ENCODE data around the gene LBR.

LBR gene

GRCh38 chr1:225462714-225463574 lies 35.1 kb upstream of the LBR start:
- DNase-seq: peak in 1 of 2 experiments; percentile 30

GRCh38 chr1:225462429-225462713 lies 34.5 kb upstream of the LBR start:
- no peak for DNase-seq

GRCh38 chr1:225461533-225462428 lies 33.9 kb upstream of the LBR start:
- DNase-seq: no peak

GRCh38 chr1:225460737-225461532 lies 33.1 kb upstream of the LBR start:
- no peak for DNase-seq

GRCh38 chr1:225460021-225460736 lies 32.3 kb upstream of the LBR start:
- no peak for DNase-seq

- DNase-seq: no peak
Measured at GRCh38 chr1:225458222-225458631, 30.4 kb upstream of the LBR start.

- DNase-seq: no peak
Measured at GRCh38 chr1:225454733-225455132, 26.9 kb upstream of the LBR start.

- peak in 1 of 2 experiments; percentile 19 for DNase-seq
Measured at GRCh38 chr1:225453797-225454648, 26.2 kb upstream of the LBR start.

- DNase-seq: no peak
Measured at GRCh38 chr1:225451840-225452515, 24.1 kb upstream of the LBR start.

GRCh38 chr1:225451340-225451739 lies 23.5 kb upstream of the LBR start:
- no peak for DNase-seq

GRCh38 chr1:225450491-225451191 lies 22.8 kb upstream of the LBR start:
- DNase-seq: no peak

GRCh38 chr1:225449774-225450173 lies 21.9 kb upstream of the LBR start:
- DNase-seq: no peak

- no peak for DNase-seq
Measured at GRCh38 chr1:225449261-225449660, 21.4 kb upstream of the LBR start.

GRCh38 chr1:225448146-225448805 lies 20.4 kb upstream of the LBR start:
- DNase-seq: no peak

GRCh38 chr1:225447650-225448089 lies 19.8 kb upstream of the LBR start:
- DNase-seq: no peak

GRCh38 chr1:225446981-225447615 lies 19.3 kb upstream of the LBR start:
- no peak for DNase-seq

- no peak for DNase-seq
Measured at GRCh38 chr1:225446595-225446960, 18.7 kb upstream of the LBR start.

GRCh38 chr1:225445639-225446594 lies 18.1 kb upstream of the LBR start:
- no peak for DNase-seq

Data from NCI-H1930 (cell line).